ENCODE measurements around the gene LMO1. TPM values are rescaled to one million over a fixed set of nuclear protein-coding genes. Genes with fewer than 3 reads are reported as not detected.
A peak's percentile ranks its signal among the peaks of the same experiment; 100 is the strongest.

Gene LMO1
- total RNA-seq, 2 experiments from 2014 or later, result not detected

DNA sequence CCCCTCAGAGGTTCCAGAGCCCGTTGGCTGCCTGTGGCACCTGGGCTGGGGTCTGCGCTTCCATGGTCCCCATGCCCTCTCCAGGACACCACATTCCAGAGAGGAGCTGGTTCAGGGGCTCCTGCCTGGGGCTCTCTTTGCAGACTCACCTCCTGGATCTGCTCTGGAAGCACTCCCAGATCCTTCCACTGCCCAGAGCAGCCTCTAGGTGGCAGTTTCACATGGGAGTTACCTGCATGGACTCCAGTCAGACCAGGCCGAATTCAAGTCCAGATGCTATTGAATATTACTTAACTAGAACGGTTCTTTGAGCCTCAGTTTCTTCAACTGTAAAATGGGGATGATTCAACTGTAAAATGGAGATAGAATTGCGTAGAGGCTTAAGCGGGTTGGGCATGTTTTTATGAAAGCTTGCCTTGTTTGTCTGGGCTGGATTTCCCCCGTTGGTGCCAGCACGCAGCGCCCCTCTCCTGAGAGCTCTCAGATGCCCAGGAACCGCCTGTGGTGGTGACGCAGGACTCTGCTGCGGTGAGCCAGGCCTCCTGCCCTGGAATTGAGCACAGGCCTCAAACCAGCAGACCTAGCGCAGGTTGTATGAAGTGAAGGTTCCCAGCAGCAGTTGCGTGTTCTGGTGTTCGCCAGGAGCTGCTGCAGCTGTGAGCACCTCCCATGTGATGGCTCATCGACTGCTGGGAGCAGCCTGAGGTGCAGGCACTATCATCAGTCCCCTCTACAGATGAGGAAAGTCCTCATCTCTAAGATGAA is 44.2 kb downstream of the LMO1 start:
- H4K20me1 ChIP-seq (ENCODE audit: insufficient read depth, low read length), result no peaks in the 10 kb centered on the region
- no peak overlapping the region for H2AFZ ChIP-seq (ENCODE audit: low read length)
- POLR2A ChIA-PET, result no interaction called here
- no peak overlapping the region for H3K4me2 ChIP-seq (ENCODE audit: low read length)
- H3K9me3 ChIP-seq (ENCODE audit: low read length), result no peaks in the 10 kb centered on the region
- intact Hi-C loops (cut with micrococcal nuclease; ENCODE audit: unreplicated experiment), result no loop called here
- no peaks in the 10 kb centered on the region for H3K36me3 ChIP-seq (ENCODE audit: insufficient read depth, low read length)
- DNase-seq (ENCODE audit: low spot score), result peak; percentile 37
- CTCF ChIA-PET (ENCODE audit: unreplicated experiment), result interaction anchor here (0.6 kb wide), 1 partner anchor 309 kb away, joined by 3 read pairs; no protein-coding TSS in a partner anchor
- H3K4me3 ChIP-seq (ENCODE audit: low read depth, low read length, poor library complexity, severe bottlenecking), result no peak overlapping the region
- no TSS peak for BruUV-seq (replicated peaks)
- no peaks in the 10 kb centered on the region for H3K9me2 ChIP-seq (ENCODE audit: insufficient read depth, low read length)
- H3K4me1 ChIP-seq (ENCODE audit: insufficient read depth, low read length, poor library complexity, severe bottlenecking), result no peaks in the 10 kb centered on the region
- H3K79me2 ChIP-seq (ENCODE audit: insufficient read depth, low read depth, low read length), result no peaks in the 10 kb centered on the region
- TF ChIP-seq, protein P1, sequence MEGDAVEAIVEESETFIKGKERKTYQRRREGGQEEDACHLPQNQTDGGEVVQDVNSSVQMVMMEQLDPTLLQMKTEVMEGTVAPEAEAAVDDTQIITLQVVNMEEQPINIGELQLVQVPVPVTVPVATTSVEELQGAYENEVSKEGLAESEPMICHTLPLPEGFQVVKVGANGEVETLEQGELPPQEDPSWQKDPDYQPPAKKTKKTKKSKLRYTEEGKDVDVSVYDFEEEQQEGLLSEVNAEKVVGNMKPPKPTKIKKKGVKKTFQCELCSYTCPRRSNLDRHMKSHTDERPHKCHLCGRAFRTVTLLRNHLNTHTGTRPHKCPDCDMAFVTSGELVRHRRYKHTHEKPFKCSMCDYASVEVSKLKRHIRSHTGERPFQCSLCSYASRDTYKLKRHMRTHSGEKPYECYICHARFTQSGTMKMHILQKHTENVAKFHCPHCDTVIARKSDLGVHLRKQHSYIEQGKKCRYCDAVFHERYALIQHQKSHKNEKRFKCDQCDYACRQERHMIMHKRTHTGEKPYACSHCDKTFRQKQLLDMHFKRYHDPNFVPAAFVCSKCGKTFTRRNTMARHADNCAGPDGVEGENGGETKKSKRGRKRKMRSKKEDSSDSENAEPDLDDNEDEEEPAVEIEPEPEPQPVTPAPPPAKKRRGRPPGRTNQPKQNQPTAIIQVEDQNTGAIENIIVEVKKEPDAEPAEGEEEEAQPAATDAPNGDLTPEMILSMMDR (conservative IDR thresholded peaks at IDR 0.05; ENCODE audit: low read length), result peak; percentile 78
- TF ChIP-seq EZH2phosphoT487 (IDR thresholded peaks at IDR 0.05; ENCODE audit: borderline replicate concordance, low read depth, low read length), result no peak
- no peak overlapping the region for H3K27ac ChIP-seq (ENCODE audit: low read depth, low read length, poor library complexity, severe bottlenecking)

DNA sequence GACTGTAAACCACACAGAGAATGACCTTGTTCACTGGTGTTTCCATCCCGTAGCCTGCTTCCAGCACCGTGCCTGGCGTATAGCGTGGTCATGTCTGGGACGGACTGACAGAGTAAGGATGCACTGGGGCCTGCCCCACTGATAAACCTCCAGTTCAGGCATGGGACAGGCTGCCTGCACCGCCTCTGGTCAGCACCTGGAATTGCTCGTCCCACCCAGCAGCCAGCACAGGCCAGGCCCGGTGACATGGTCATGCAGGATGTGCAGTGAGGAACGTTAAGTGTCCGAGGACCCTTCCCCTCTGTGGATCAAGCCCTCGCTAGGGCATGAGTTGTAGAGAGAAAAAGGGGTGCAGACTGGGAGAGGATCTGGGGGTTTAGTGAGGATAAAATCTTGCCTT is 44.8 kb downstream of the LMO1 start:
- Histone ChIP-seq H3K79me2 (ENCODE audit: insufficient read depth, low read depth, low read length) (no peaks in the 10 kb centered on the region), H3K9me3 (ENCODE audit: low read length) (no peaks in the 10 kb centered on the region), H3K36me3 (ENCODE audit: insufficient read depth, low read length) (no peaks in the 10 kb centered on the region), H3K4me1 (ENCODE audit: insufficient read depth, low read length, poor library complexity, severe bottlenecking) (no peaks in the 10 kb centered on the region), H3K9me2 (ENCODE audit: insufficient read depth, low read length) (no peaks in the 10 kb centered on the region), H3K4me2 (ENCODE audit: low read length) (no peak overlapping the region), H3K4me3 (ENCODE audit: low read depth, low read length, poor library complexity, severe bottlenecking) (no peak overlapping the region), H3K27ac (ENCODE audit: low read depth, low read length, poor library complexity, severe bottlenecking) (no peak overlapping the region), H2AFZ (ENCODE audit: low read length) (no peak overlapping the region), H4K20me1 (ENCODE audit: insufficient read depth, low read length) (no peaks in the 10 kb centered on the region)
- no TSS peak for BruUV-seq (replicated peaks)
- TF ChIP-seq, protein P1 (conservative IDR thresholded peaks at IDR 0.05; ENCODE audit: low read length), result no peak
- no peak for TF ChIP-seq EZH2phosphoT487 (IDR thresholded peaks at IDR 0.05; ENCODE audit: borderline replicate concordance, low read depth, low read length)
- POLR2A ChIA-PET, result no interaction called here
- CTCF ChIA-PET (ENCODE audit: unreplicated experiment), result no interaction called here
- DNase-seq (ENCODE audit: low spot score), result no peak
- intact Hi-C loops (cut with micrococcal nuclease; ENCODE audit: unreplicated experiment), result no loop called here

DNA sequence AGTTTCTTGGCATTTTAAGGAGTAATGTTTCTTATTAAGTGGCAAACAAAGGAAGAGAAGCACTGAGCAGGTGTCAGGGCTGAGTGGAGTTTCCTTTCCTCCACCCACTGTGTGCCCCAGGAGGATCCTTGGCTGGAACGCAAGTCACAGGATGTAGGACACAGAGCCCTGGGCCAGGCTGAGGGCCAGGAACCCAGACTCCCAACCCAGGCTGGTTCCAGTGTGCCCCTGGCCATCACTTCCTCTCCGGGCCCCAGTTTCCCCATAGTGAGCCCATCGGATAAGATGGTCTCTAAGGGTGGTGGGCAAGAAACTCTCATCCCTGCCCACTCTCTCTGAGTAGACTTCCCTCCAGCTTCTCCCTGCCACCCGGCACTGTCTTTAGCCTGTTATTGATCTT is 45.3 kb downstream of the LMO1 start:
- Histone ChIP-seq H3K36me3 (ENCODE audit: insufficient read depth, low read length) (no peaks in the 10 kb centered on the region), H2AFZ (ENCODE audit: low read length) (no peak overlapping the region), H3K9me2 (ENCODE audit: insufficient read depth, low read length) (no peaks in the 10 kb centered on the region), H3K79me2 (ENCODE audit: insufficient read depth, low read depth, low read length) (no peaks in the 10 kb centered on the region), H3K4me1 (ENCODE audit: insufficient read depth, low read length, poor library complexity, severe bottlenecking) (no peaks in the 10 kb centered on the region), H3K4me2 (ENCODE audit: low read length) (no peak overlapping the region), H3K4me3 (ENCODE audit: low read depth, low read length, poor library complexity, severe bottlenecking) (no peak overlapping the region), H3K9me3 (ENCODE audit: low read length) (no peaks in the 10 kb centered on the region), H3K27ac (ENCODE audit: low read depth, low read length, poor library complexity, severe bottlenecking) (no peak overlapping the region), H4K20me1 (ENCODE audit: insufficient read depth, low read length) (no peaks in the 10 kb centered on the region)
- POLR2A ChIA-PET, result no interaction called here
- CTCF ChIA-PET (ENCODE audit: unreplicated experiment), result no interaction called here
- intact Hi-C loops (cut with micrococcal nuclease; ENCODE audit: unreplicated experiment), result no loop called here
- DNase-seq (ENCODE audit: low spot score), result no peak
- no TSS peak for BruUV-seq (replicated peaks)
- TF ChIP-seq, protein P1 (conservative IDR thresholded peaks at IDR 0.05; ENCODE audit: low read length), result no peak
- no peak for TF ChIP-seq EZH2phosphoT487 (IDR thresholded peaks at IDR 0.05; ENCODE audit: borderline replicate concordance, low read depth, low read length)

Data from OCI-LY7 (cell line).